GM21786 (cell line): ENCODE measurements around the gene RXFP3.
"Not testable (repeated sequence)": the region's sequence is repeated elsewhere in the genome, so short reads cannot be mapped to it uniquely, and the experiment has no call there.

Experiments
- ATAC-seq: cut with Tn5 transposase; IDR thresholded peaks from one replicate; pipeline ENCODE4 v1.9.1; 2021; ENCODE audit not compliant: unreplicated experiment

The RXFP3 gene

GRCh38 chr5:33936381-33937016 lies at the start of gene RXFP3:
Gene RXFP3 (plus strand): TSS chr5:33936386. CDS start chr5:33936741, 355 bp downstream.
- no peak for ATAC-seq

- no peak for ATAC-seq
Measured at GRCh38 chr5:33887268-33887667, 48.9 kb upstream of the RXFP3 start.

- ATAC-seq = no peak
Measured at GRCh38 chr5:33888587-33888986, 47.6 kb upstream of the RXFP3 start.

- peak; percentile 68 for ATAC-seq
Measured at GRCh38 chr5:33890131-33891032, 45.8 kb upstream of the RXFP3 start.

- ATAC-seq = peak; percentile 5
Measured at GRCh38 chr5:33891446-33891787, 44.8 kb upstream of the RXFP3 start.

GRCh38 chr5:33891788-33892619 lies 44.2 kb upstream of the RXFP3 start, which contains the start of gene ADAMTS12:
Gene ADAMTS12 (minus strand): TSS chr5:33891990. CDS start chr5:33891856, 134 bp downstream.
- peak; percentile 35 for ATAC-seq

- ATAC-seq = no peak
Measured at GRCh38 chr5:33892620-33893137, 43.5 kb upstream of the RXFP3 start.

- ATAC-seq = no peak
Measured at GRCh38 chr5:33894566-33894965, 41.6 kb upstream of the RXFP3 start.

GRCh38 chr5:33901156-33901555 lies 35.0 kb upstream of the RXFP3 start:
- ATAC-seq = no peak

GRCh38 chr5:33903118-33903517 lies 33.1 kb upstream of the RXFP3 start:
- no peak for ATAC-seq

GRCh38 chr5:33905381-33905780 lies 30.8 kb upstream of the RXFP3 start:
- ATAC-seq = no peak

- ATAC-seq = not testable (repeated sequence)
Measured at GRCh38 chr5:33906248-33906647, 29.9 kb upstream of the RXFP3 start.

- ATAC-seq = not testable (repeated sequence)
Measured at GRCh38 chr5:33914844-33915243, 21.3 kb upstream of the RXFP3 start.

GRCh38 chr5:33921002-33921401 lies 15.2 kb upstream of the RXFP3 start:
- no peak for ATAC-seq

GRCh38 chr5:33925278-33925677 lies 10.9 kb upstream of the RXFP3 start:
- no peak for ATAC-seq

- no peak for ATAC-seq
Measured at GRCh38 chr5:33927685-33928084, 8.5 kb upstream of the RXFP3 start.

- ATAC-seq = no peak
Measured at GRCh38 chr5:33928283-33928682, 7.9 kb upstream of the RXFP3 start.

GRCh38 chr5:33929925-33930690 lies 6.1 kb upstream of the RXFP3 start:
- ATAC-seq = no peak

GRCh38 chr5:33931136-33931535 lies 5.0 kb upstream of the RXFP3 start:
- ATAC-seq = no peak

- ATAC-seq = peak; percentile 83
Measured at GRCh38 chr5:33933723-33934169, 2.4 kb upstream of the RXFP3 start.
